Endothelial cell of umbilical vein (primary cell): ENCODE data around the gene PAM16. TPM values are rescaled to one million over a fixed set of nuclear protein-coding genes. Genes with fewer than 3 reads are reported as not detected.

Experiments
- BruUV-seq: library from RNA; stranded (reverse); fragments of 400-500 nt; replicated peaks from 2 replicates; lab custom pipeline; 2021; lab: Mats Ljungman, UMichigan
- CTCF ChIA-PET: fragments of 300-600, 350-600 bp; sonication (Branson Sonifier 250); formaldehyde crosslinking; loops from one replicate; lab custom pipeline; 2021; ENCODE audit warnings: antibody characterized with exemption, inconsistent platforms; lab: Charles Lee
- POLR2A ChIA-PET: fragments of 300-600, 350-600 bp; sonication (Branson Sonifier 250); formaldehyde crosslinking; loops from one replicate; lab custom pipeline; 2021; ENCODE audit warnings: antibody characterized with exemption, inconsistent platforms; lab: Charles Lee
- DNase-seq: peaks from one replicate; pipeline ENCODE4 v3.0.0-alpha.2; 2011; ENCODE audit warnings: low read depth, low spot score
- FAIRE-seq: peaks from 2 replicates; lab custom pipeline; 2011; peaks lifted over from hg19 to GRCh38; lab: Jason Lieb, UNC
- H2AFZ ChIP-seq: 2 replicates; pipeline ENCODE4 v1.6.0; 2012; ENCODE audit warnings: low read depth, low read length, control low read depth, inconsistent platforms
- H3K27ac ChIP-seq: 2 replicates; pipeline ENCODE4 v1.5.1; 2011; ENCODE audit warnings: low read depth, mild to moderate bottlenecking, control low read depth, low read length, moderate library complexity; ENCODE audit not compliant: insufficient read depth
- H3K27me3 ChIP-seq, 2 experiments: 2 replicates each; pipeline versions ENCODE4 v1.6.0 to v1.6.1; 2011; ENCODE audit warnings: low read length in 2 of 2, mixed read lengths in 1 of 2; ENCODE audit not compliant: control insufficient read depth in 2 of 2, insufficient read depth in 2 of 2
- H3K36me3 ChIP-seq, 2 experiments: 2 replicates in 1 of 2; 3 replicates in 1 of 2; pipeline ENCODE4 v1.5.1; 2011; ENCODE audit warnings: low read length in 2 of 2, mild to moderate bottlenecking in 1 of 2, moderate library complexity in 1 of 2; ENCODE audit not compliant: control insufficient read depth in 2 of 2, insufficient read depth in 2 of 2; ENCODE audit errors: extremely low read depth in 1 of 2
- H3K4me1 ChIP-seq: 3 replicates; pipeline ENCODE4 v1.5.1; 2011; ENCODE audit warnings: mild to moderate bottlenecking, low read length; ENCODE audit not compliant: control insufficient read depth, insufficient read depth; ENCODE audit errors: extremely low read depth
- H3K4me2 ChIP-seq: 2 replicates; pipeline ENCODE4 v1.6.1; 2011; ENCODE audit warnings: low read length, control low read depth, mixed read lengths; ENCODE audit not compliant: insufficient read depth
- H3K4me3 ChIP-seq, 3 experiments: fragments of 200-600 bp in 1 of 3; sonication (generic), shearing (Covaris generic) in 1 of 3; replicated peaks in 1 of 3; 2 replicates each; pipeline ENCODE4 v1.5.1; 2011 to 2016; ENCODE audit warnings: control low read depth in 3 of 3, low read length in 3 of 3, mild to moderate bottlenecking in 2 of 3, inconsistent platforms in 1 of 3, low read depth in 1 of 3, moderate library complexity in 1 of 3; ENCODE audit not compliant: insufficient read depth in 1 of 3
- H3K79me2 ChIP-seq: 2 replicates; pipeline ENCODE4 v1.6.0; 2012; ENCODE audit warnings: low read length, inconsistent platforms; ENCODE audit not compliant: control insufficient read depth, insufficient read depth
- H3K9ac ChIP-seq: replicated peaks from 2 replicates; pipeline ENCODE3; 2011; ENCODE audit warnings: low read length, control low read depth; ENCODE audit not compliant: insufficient read depth; ENCODE audit errors: extremely low read depth
- H3K9me1 ChIP-seq: replicated peaks from 3 replicates; pipeline ENCODE4 v1.6.0; 2011; ENCODE audit warnings: mild to moderate bottlenecking, low read length; ENCODE audit not compliant: control insufficient read depth, insufficient read depth; ENCODE audit errors: extremely low read depth
- H3K9me3 ChIP-seq: replicated peaks from 2 replicates; pipeline ENCODE4 v1.5.1; 2012; ENCODE audit warnings: low read length, inconsistent platforms; ENCODE audit not compliant: control insufficient read depth, insufficient read depth
- H4K20me1 ChIP-seq: replicated peaks from 2 replicates; pipeline ENCODE3; 2011; ENCODE audit warnings: mild to moderate bottlenecking, low read length; ENCODE audit not compliant: control insufficient read depth, insufficient read depth; ENCODE audit errors: extremely low read depth
- CTCF ChIP-seq, 2 donors: IDR thresholded peaks; 1 replicate in 1 of 2; 2 replicates in 1 of 2; pipeline ENCODE4 v1.5.1; 2011; ENCODE audit warnings: low read length in 2 of 2, mild to moderate bottlenecking in 2 of 2, moderate library complexity in 2 of 2, control low read depth in 1 of 2, inconsistent platforms in 1 of 2, low read depth in 1 of 2; ENCODE audit not compliant: insufficient read depth in 1 of 2; ENCODE audit errors: extremely low read depth in 1 of 2
- EZH2 ChIP-seq: IDR thresholded peaks from 2 replicates; pipeline ENCODE4 v1.6.1; 2012; ENCODE audit warnings: borderline replicate concordance, low read depth, mild to moderate bottlenecking, moderate library complexity, low read length, inconsistent platforms; ENCODE audit not compliant: severe bottlenecking
- FOS ChIP-seq: IDR thresholded peaks from 2 replicates; pipeline ENCODE4 v1.6.1; 2011; ENCODE audit warnings: mild to moderate bottlenecking, low read length, moderate library complexity, borderline replicate concordance; ENCODE audit not compliant: insufficient read depth
- GATA2 ChIP-seq: IDR thresholded peaks from 2 replicates; pipeline ENCODE4 v1.7.0; 2011; ENCODE audit warnings: low read depth, mild to moderate bottlenecking, moderate library complexity, mixed read lengths, low read length; ENCODE audit not compliant: insufficient read length, insufficient read depth
- JUN ChIP-seq: IDR thresholded peaks from 2 replicates; pipeline ENCODE4 v1.6.1; 2011; ENCODE audit warnings: borderline replicate concordance, low read depth; ENCODE audit not compliant: insufficient read length, insufficient read depth
- MAX ChIP-seq: IDR thresholded peaks from 2 replicates; pipeline ENCODE4 v1.6.1; 2011; ENCODE audit not compliant: insufficient read depth, insufficient read length
- MYC ChIP-seq: IDR thresholded peaks from one replicate; pipeline ENCODE4 v1.6.1; 2011; ENCODE audit warnings: mild to moderate bottlenecking, low read depth, low read length
- POLR2A ChIP-seq: IDR thresholded peaks from 2 replicates; pipeline ENCODE4 v1.6.1; 2012; ENCODE audit warnings: low read depth, mild to moderate bottlenecking, control low read depth, low read length
- POLR2AphosphoS5 ChIP-seq: IDR thresholded peaks from 2 replicates; pipeline ENCODE4 v1.6.1; 2012; ENCODE audit warnings: low read depth, mild to moderate bottlenecking, control low read depth, low read length, moderate library complexity; ENCODE audit not compliant: insufficient read depth
- dilution Hi-C: fragments of 300-500 bp; cut with MboI; formaldehyde crosslinking; loops from one replicate; pipeline ENCODE4 v1.15.0; 2019; ENCODE audit warnings: low sequenced_read_pairs; ENCODE audit not compliant: extremely low pct_ligation_motif_present
- intact Hi-C: fragments of 100-400 bp; cut with micrococcal nuclease; formaldehyde crosslinking; loops from one replicate; pipeline ENCODE4 v1.10.0; 2022
- polyA plus RNA-seq, 4 experiments: library from polyadenylated mRNA; depleted of rRNA in 3 of 4; stranded (reverse) in 3 of 4; unstranded in 1 of 4; fragments of >200 nt; gene quantifications; 2 replicates each; pipeline versions ENCODE4 v1.2.1 to v1.2.3, GENCODE V29; 2011 to 2012; ENCODE audit warnings: missing spikeins in 1 of 4
- total RNA-seq: library from RNA; stranded (reverse); gene quantifications from 2 replicates; pipeline ENCODE4 v1.2.3, GENCODE V29; 2021

The PAM16 gene
- total and polyA plus RNA-seq, 2 donors (not counting 3 experiments of a cell fraction or from before 2014, with no cell fraction given): 40.0 to 67.2 TPM

- Histone ChIP-seq H3K9me3 (no peaks in the 10 kb centered on the region), H4K20me1 (no peaks in the 10 kb centered on the region), H3K9ac (no peak overlapping the region), H3K4me2 (no peak overlapping the region), H3K36me3 (peaks cover 3 to 21% of the 10 kb centered on the region in 2 experiments), H3K4me1 (no peaks in the 10 kb centered on the region), H3K79me2 (no peaks in the 10 kb centered on the region), H3K27me3 (no peaks in the 10 kb centered on the region), H3K4me3 (no peak overlapping the region), H3K27ac (no peak overlapping the region), H2AFZ (no peak overlapping the region), H3K9me1 (no peaks in the 10 kb centered on the region)
- intact Hi-C loops (no loop called here), dilution Hi-C loops (no loop called here)
- DNase-seq (no peak), FAIRE-seq (no peak)
- no TSS peak for BruUV-seq
- TF ChIP-seq POLR2A (no peak), EZH2 (no peak), POLR2AphosphoS5 (no peak), CTCF (IDR thresholded peaks at IDR 0.05; ENCODE audit: extremely low read depth in 1 of 2, insufficient read depth in 1 of 2, low read depth in 1 of 2, low read length in 2 of 2) (no peak), MYC (no peak), FOS (no peak), GATA2 (no peak), JUN (no peak), MAX (no peak)
- POLR2A ChIA-PET: no interaction called here
- CTCF ChIA-PET: no interaction called here
Measured at GRCh38 chr16:4336701-4337539, 14.2 kb downstream of the PAM16 start.
